Measurements from ENCODE around the gene TRA2A. TPM values are rescaled to one million over a fixed set of nuclear protein-coding genes. Genes with fewer than 3 reads are reported as not detected.

The TRA2A gene
- total RNA-seq, 4 donors from 2014 or later, result 16.7 to 35.3 (median 28.7) TPM

- Histone ChIP-seq H3K27ac (replicated peaks in 1 of 4) (no peak overlapping the region), H3K4me3 (no peak overlapping the region), H3K9me3 (no peaks in the 10 kb centered on the region), H3K36me3 (no peaks in the 10 kb centered on the region), H3K4me1 (peaks cover 5 to 7% (median 6%) of the 10 kb centered on the region in 4 donors), H3K27me3 (peaks cover 0 to 85% (median 29%) of the 10 kb centered on the region in 4 donors)
- intact Hi-C loops (cut with DNase I), result loop anchor here (5.0 kb wide), 1 partner anchor 186 kb away; no protein-coding TSS in a partner anchor
- TF ChIP-seq POLR2A (IDR thresholded peaks at IDR 0.05; ENCODE audit: low read depth) (no peak), EP300 (IDR thresholded peaks at IDR 0.05) (no peak), POLR2AphosphoS5 (IDR thresholded peaks at IDR 0.05) (no peak), CTCF (IDR thresholded peaks at IDR 0.05) (peak in 1 of 3 experiments; percentile 19)
- 23% methylated on average over 2 of the region's 2 CpGs for WGBS
- DNase-seq (ENCODE audit: extremely low spot score), result no peak
These were observed 68.9 kb downstream of the TRA2A start for GRCh38 chr7:23462846-23463245.

DNA sequence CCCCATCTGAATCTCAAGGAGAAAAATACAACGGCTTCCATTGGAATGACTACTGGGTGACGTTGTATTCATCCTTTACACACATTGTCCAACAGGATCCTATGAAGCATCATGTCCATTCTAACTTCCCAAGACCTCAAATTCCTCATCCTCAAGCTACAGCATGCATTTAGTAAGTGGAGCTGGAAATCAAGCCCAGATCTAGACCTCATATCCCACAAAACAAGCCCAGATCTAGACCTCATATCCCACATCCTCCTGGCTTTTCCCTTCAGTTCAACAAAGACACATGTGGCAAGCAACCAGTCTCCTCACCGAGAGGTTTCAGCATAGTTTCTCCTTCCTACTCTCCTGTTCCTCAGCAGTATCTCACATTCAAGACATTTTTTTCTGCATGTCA lies 73.7 kb downstream of the TRA2A start:
- intact Hi-C loops (cut with DNase I), result loop anchor here (5.0 kb wide), 1 partner anchor 191 kb away; no protein-coding TSS in a partner anchor
- TF ChIP-seq POLR2A (IDR thresholded peaks at IDR 0.05; ENCODE audit: low read depth), result no peak
- no peak for TF ChIP-seq EP300 (IDR thresholded peaks at IDR 0.05)
- TF ChIP-seq POLR2AphosphoS5 (IDR thresholded peaks at IDR 0.05), result no peak
- TF ChIP-seq CTCF (IDR thresholded peaks at IDR 0.05), result no peak
- no peak overlapping the region for H3K27ac ChIP-seq (replicated peaks in 1 of 4)
- peaks cover 0 to 72% (median 0%) of the 10 kb centered on the region in 4 donors for H3K27me3 ChIP-seq
- DNase-seq (ENCODE audit: extremely low spot score), result no peak
- no peak overlapping the region for H3K4me3 ChIP-seq
- WGBS, result 86% methylated on average over 3 of the region's 3 CpGs
- H3K36me3 ChIP-seq, result no peaks in the 10 kb centered on the region
- no peaks in the 10 kb centered on the region for H3K4me1 ChIP-seq
- no peaks in the 10 kb centered on the region for H3K9me3 ChIP-seq

DNA sequence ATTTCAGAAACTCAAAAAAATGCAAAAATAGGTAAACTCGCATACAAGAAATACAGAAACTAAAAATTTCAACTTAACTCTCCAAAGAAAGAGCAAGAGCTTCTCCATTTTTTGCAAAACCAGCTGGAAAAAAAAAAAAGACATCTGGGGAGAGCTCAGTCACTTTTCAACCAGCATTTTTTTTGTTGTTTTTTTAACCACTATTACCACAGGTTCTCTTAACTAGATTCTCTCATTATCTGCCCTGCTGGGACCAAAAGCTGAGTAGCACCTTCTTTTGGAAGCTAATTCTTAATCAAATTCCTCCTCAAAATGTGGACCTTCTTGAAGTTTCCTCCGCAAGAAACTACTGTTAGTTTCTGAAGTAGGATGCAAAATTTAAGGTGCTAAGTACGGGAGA lies 75.7 kb downstream of the TRA2A start:
- no peak for TF ChIP-seq EP300 (IDR thresholded peaks at IDR 0.05)
- no peak for TF ChIP-seq POLR2A (IDR thresholded peaks at IDR 0.05; ENCODE audit: low read depth)
- TF ChIP-seq POLR2AphosphoS5 (IDR thresholded peaks at IDR 0.05), result no peak
- no peak for TF ChIP-seq CTCF (IDR thresholded peaks at IDR 0.05)
- 92% methylated on average over 3 of the region's 3 CpGs for WGBS
- intact Hi-C loops (cut with DNase I), result loop anchor here (5.0 kb wide), 1 partner anchor 189 kb away; no protein-coding TSS in a partner anchor
- no peak overlapping the region for H3K4me3 ChIP-seq
- H3K4me1 ChIP-seq, result no peaks in the 10 kb centered on the region
- no peaks in the 10 kb centered on the region for H3K9me3 ChIP-seq
- peaks cover 0 to 66% (median 0%) of the 10 kb centered on the region in 4 donors for H3K27me3 ChIP-seq
- no peaks in the 10 kb centered on the region for H3K36me3 ChIP-seq
- H3K27ac ChIP-seq (replicated peaks in 1 of 4), result no peak overlapping the region
- no peak for DNase-seq (ENCODE audit: extremely low spot score)

DNA sequence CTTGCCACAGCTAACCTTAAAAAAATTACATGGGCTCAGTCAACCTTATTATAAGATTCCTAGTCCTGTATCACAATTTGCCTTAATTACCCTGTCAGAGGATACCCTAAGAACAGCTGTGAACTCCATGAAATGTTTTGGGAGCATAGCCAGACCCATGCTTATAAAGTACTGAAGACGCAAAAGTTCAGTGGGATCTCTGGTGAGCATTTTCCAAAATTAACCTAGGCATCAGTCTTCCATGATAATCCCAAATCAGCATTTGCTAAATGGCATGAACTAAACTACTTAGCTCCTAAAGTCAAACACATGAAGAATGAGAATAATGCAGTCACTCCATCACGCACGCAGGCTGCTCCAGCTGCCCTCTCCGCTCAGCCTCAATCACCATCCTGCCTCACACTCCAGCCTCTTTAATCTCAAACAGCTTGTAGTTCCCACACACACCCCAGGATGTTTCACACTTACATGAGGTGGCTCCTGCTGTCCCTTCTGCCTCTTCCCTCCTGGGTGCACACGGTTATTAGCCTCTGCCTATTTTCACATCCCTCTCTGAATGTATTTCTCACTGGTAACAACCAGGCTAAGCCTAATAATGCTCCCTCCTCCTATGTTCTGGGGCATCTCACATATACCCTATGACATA lies 76.8 kb downstream of the TRA2A start:
- H3K36me3 ChIP-seq, result no peaks in the 10 kb centered on the region
- no peak for TF ChIP-seq CTCF (IDR thresholded peaks at IDR 0.05)
- H3K4me3 ChIP-seq, result no peak overlapping the region
- H3K9me3 ChIP-seq, result no peaks in the 10 kb centered on the region
- H3K27me3 ChIP-seq, result peaks cover 0 to 56% (median 0%) of the 10 kb centered on the region in 4 donors
- DNase-seq (ENCODE audit: extremely low spot score), result no peak
- no peaks in the 10 kb centered on the region for H3K4me1 ChIP-seq
- intact Hi-C loops (cut with DNase I), result loop anchor here (5.0 kb wide), 1 partner anchor 188 kb away; no protein-coding TSS in a partner anchor
- WGBS, result 82% methylated on average over 5 of the region's 5 CpGs
- no peak overlapping the region for H3K27ac ChIP-seq (replicated peaks in 1 of 4)

Small RNAs within 50 kb of the gene (small RNA-seq; reads per million reads assigned to genes)
- gene AC079780.1 (0 reads per million in 3 donors), gene RF00019 (0 reads per million in 3 donors)

Other genes starting within 250 kb of the TRA2A start
- gene MALSU1, start 232.6 kb downstream of the TRA2A start, total RNA-seq, result 10 to 100 TPM; 39.0 to 74.2 (median 63.3) TPM
- 1 to 10 TPM in 1 of 4 donors, under 1 TPM in 1, not detected in 2; 0.45 to 1.7 TPM for gene IGF2BP3, start 61.5 kb downstream of the TRA2A start, total RNA-seq
- gene CCDC126, start 65.4 kb upstream of the TRA2A start, total RNA-seq, result 10 to 100 TPM; 14.6 to 21.2 (median 16.4) TPM
- 10 to 100 TPM in 1 of 4 donors, 1 to 10 TPM in 3; 4.6 to 13.3 (median 7.3) TPM for gene FAM221A, start 148.2 kb upstream of the TRA2A start, total RNA-seq
- 1 to 10 TPM in 1 of 4 donors, under 1 TPM in 3; under 0.01 to 1.1 (median 0.43) TPM for gene STK31, start 178.2 kb upstream of the TRA2A start, total RNA-seq